ENCODE results near the gene CIDEC.

DNA sequence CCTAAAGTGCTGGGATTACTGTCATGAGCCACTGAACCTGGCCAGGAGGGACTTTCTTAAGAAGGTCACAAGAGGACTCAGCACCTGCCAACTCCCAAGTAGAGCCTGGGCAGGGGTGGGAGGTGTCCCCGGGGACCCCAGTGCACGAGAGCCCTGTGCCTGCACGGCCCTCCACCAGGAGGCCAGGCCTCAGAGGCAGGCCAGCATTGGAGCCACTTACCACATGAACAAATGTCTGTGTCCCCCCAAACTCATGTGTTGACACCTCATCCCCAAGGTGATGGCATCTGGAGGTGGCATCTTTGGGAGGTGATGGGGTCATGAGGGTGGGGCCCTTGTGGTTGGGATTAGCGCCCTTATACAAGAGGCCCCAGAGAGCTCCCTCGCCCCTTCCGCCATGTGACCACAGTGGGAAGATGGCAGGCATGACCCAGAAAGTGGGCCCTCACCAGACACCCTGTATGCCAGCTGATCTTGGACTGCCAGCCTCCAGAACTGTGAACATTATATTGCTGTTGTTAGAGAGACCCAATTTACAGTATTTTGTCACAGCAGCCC, 33.0 kb downstream of the CIDEC start:
- TF ChIP-seq, protein P1, sequence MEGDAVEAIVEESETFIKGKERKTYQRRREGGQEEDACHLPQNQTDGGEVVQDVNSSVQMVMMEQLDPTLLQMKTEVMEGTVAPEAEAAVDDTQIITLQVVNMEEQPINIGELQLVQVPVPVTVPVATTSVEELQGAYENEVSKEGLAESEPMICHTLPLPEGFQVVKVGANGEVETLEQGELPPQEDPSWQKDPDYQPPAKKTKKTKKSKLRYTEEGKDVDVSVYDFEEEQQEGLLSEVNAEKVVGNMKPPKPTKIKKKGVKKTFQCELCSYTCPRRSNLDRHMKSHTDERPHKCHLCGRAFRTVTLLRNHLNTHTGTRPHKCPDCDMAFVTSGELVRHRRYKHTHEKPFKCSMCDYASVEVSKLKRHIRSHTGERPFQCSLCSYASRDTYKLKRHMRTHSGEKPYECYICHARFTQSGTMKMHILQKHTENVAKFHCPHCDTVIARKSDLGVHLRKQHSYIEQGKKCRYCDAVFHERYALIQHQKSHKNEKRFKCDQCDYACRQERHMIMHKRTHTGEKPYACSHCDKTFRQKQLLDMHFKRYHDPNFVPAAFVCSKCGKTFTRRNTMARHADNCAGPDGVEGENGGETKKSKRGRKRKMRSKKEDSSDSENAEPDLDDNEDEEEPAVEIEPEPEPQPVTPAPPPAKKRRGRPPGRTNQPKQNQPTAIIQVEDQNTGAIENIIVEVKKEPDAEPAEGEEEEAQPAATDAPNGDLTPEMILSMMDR (IDR thresholded peaks at IDR 0.05; ENCODE audit: low read depth, low read length) = no peak
- TF ChIP-seq EZH2phosphoT487 (IDR thresholded peaks at IDR 0.05; ENCODE audit: low read depth) = no peak

Measured in OCI-LY3 (cell line).